Endothelial cell (in vitro differentiated cells): Measurements from ENCODE around the gene ZNF460. TPM values are rescaled to one million over a fixed set of nuclear protein-coding genes. Genes with fewer than 3 reads are reported as not detected.
"Not testable (repeated sequence)": the region's sequence is repeated elsewhere in the genome, so short reads cannot be mapped to it uniquely, and the experiment has no call there.

Experiments
- DNase-seq: peaks from one replicate; pipeline ENCODE4 v3.0.0; 2021; ENCODE audit warnings: low spot score
- H3K27ac Mint-ChIP-seq: one replicate; pipeline ENCODE4 v1.8.0; 2021; ENCODE audit warnings: mixed read lengths, inconsistent platforms; ENCODE audit not compliant: unreplicated experiment
- H3K27me3 Mint-ChIP-seq: one replicate; pipeline ENCODE4 v1.8.0; 2021; ENCODE audit warnings: mild to moderate bottlenecking, moderate library complexity, mixed read lengths, inconsistent platforms; ENCODE audit not compliant: unreplicated experiment
- H3K36me3 Mint-ChIP-seq: one replicate; pipeline ENCODE4 v1.8.0; 2021; ENCODE audit warnings: mild to moderate bottlenecking, low read depth, mixed read lengths, inconsistent platforms; ENCODE audit not compliant: unreplicated experiment
- H3K4me1 Mint-ChIP-seq: one replicate; pipeline ENCODE4 v1.8.0; 2021; ENCODE audit warnings: mild to moderate bottlenecking, mixed read lengths, inconsistent platforms; ENCODE audit not compliant: unreplicated experiment
- H3K4me3 Mint-ChIP-seq: one replicate; pipeline ENCODE4 v1.8.0; 2021; ENCODE audit warnings: mild to moderate bottlenecking, mixed read lengths, inconsistent platforms; ENCODE audit not compliant: unreplicated experiment
- H3K9me3 Mint-ChIP-seq: one replicate; pipeline ENCODE4 v1.8.0; 2021; ENCODE audit warnings: mixed read lengths, inconsistent platforms; ENCODE audit not compliant: unreplicated experiment
- total RNA-seq: library from RNA; stranded (reverse); fragmentation: NEBNext Ultra II Directional; extraction: Animal tissue kit (Norgen Biotek cat#: 25700); gene quantifications from one replicate; pipeline ENCODE4 v1.2.1, GENCODE V29; 2021; ENCODE audit not compliant: unreplicated experiment
- TF ChIP-seq, protein P1 (sequence below): fragments of 200-600 bp; sonication (generic); IDR thresholded peaks from one replicate; pipeline ENCODE4 v1.5.0; 2021; ENCODE audit warnings: antibody characterized with exemption; ENCODE audit not compliant: unreplicated experiment

ZNF460 gene
- total RNA-seq, 1 donor from 2014 or later: 51.2 TPM

DNA sequence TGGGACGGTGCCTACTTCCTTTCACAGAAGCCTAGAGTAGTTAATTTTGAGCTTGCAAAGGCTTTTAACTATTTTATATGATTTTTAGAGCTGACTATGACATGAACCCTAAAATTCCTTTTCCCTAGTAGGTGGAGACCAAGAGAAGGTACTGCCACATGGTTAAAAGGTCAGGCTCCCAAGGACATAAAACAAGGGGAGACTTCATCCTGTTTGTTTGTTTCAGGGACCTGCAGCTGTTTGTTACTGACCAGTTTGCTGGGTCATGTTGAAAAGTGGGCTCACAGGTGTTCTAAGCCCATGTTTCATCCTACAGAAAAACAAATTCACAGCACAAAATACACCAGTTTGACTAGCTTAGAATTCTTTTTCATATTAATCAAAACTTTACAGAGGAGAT lies 3.9 kb upstream of the ZNF460 start:
- Mint-ChIP-seq H3K9me3 (no peaks in the 10 kb centered on the region), H3K4me1 (peaks cover 6% of the 10 kb centered on the region), H3K36me3 (peaks cover 6% of the 10 kb centered on the region), H3K27ac (no peak overlapping the region), H3K27me3 (peaks cover 9% of the 10 kb centered on the region), H3K4me3 (no peak overlapping the region)
- TF ChIP-seq, protein P1, sequence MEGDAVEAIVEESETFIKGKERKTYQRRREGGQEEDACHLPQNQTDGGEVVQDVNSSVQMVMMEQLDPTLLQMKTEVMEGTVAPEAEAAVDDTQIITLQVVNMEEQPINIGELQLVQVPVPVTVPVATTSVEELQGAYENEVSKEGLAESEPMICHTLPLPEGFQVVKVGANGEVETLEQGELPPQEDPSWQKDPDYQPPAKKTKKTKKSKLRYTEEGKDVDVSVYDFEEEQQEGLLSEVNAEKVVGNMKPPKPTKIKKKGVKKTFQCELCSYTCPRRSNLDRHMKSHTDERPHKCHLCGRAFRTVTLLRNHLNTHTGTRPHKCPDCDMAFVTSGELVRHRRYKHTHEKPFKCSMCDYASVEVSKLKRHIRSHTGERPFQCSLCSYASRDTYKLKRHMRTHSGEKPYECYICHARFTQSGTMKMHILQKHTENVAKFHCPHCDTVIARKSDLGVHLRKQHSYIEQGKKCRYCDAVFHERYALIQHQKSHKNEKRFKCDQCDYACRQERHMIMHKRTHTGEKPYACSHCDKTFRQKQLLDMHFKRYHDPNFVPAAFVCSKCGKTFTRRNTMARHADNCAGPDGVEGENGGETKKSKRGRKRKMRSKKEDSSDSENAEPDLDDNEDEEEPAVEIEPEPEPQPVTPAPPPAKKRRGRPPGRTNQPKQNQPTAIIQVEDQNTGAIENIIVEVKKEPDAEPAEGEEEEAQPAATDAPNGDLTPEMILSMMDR: no peak
- no peak for DNase-seq

DNA sequence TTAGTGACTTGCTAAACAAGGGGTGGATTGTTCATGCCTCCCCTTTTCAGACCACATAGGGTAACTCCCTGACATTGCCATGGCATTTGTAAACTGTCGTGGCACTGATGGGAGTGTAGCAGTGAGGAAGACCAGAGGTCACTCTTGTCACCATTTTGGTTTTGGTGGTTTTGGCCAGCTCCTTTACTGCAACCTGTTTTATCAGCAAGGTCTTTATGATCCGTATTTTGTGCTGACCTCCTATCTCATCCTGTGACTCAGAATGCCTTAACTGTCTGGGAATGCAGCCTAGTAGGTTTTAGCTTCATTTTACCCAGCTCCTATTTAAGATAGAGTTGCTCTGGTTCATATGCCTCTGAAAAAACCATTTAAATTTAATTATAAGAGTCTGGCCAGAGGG lies 1.8 kb upstream of the ZNF460 start:
- Mint-ChIP-seq H3K36me3 (peaks cover 14% of the 10 kb centered on the region), H3K4me1 (peaks cover 13% of the 10 kb centered on the region)
- H3K4me3 Mint-ChIP-seq, H3K9me3 Mint-ChIP-seq, H3K27me3 Mint-ChIP-seq, DNase-seq, H3K27ac Mint-ChIP-seq: not testable (repeated sequence)

DNA sequence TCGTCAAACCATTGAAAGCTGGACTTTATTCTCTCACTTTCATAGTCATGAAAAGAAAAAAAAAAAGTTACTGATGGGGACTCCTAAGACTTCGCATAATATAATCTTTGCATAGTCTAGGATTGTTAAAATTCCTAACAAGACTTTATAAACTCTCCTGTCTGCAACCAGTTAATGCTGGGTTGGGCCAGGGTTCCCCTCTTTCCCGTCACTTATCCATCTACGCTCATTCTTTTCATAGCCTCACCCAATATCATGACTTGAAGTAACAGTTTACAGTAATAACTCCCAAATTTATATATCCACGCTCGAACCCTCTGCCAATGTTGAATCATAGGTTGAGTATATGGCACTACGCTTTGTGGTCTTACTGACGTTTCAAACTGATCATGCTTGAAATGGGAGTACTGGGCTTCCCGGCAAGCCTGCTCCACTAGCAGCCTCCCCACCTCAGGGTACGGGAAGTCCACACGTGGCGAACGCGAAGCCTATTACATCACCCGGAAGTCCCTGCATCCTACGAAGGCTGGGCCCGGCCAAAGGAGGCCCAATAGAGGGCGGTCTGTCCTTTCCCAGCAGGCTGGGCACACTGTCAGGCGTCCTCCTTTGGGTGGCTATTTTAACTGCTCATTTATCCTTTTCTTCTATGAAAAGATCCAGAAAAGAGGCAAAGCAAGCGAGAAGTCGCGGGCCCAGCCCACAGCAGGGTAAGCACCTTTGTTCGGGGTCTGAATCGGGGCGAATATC lies 694 bp upstream of the ZNF460 start:
- H3K4me1 Mint-ChIP-seq: peaks cover 13% of the 10 kb centered on the region
- peaks cover 11% of the 10 kb centered on the region for H3K27me3 Mint-ChIP-seq
- peaks cover 14% of the 10 kb centered on the region for H3K36me3 Mint-ChIP-seq
- TF ChIP-seq, protein P1: no peak
- peak overlapping the region; percentile 38 for H3K4me3 Mint-ChIP-seq
- H3K9me3 Mint-ChIP-seq: no peaks in the 10 kb centered on the region
- peak; percentile 82 for DNase-seq
- no peak overlapping the region for H3K27ac Mint-ChIP-seq

DNA sequence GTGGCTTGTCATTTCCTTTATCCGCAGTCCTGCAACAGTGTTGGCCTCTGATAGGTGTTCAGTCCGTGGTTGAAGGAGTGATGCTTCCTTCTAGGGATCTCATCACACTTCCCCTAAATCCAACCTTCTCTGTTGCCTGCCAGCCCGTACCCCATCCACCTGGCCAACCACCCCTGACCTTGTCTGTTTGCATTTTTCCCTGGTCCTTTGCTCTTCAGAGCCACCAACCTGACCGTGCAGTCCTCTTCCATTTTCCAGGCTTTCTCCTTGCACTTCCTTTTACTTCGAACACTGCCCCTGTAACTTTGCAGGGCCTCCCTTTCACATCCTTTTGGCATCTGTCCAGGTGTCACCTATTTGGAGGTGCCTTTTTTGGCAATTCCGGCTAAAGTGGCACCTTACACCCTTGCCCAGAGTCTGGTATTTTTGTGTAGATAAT lies 696 bp downstream of the ZNF460 start:
- Mint-ChIP-seq H3K4me3 (no peak overlapping the region), H3K27me3 (peaks cover 11% of the 10 kb centered on the region), H3K36me3 (peaks cover 25% of the 10 kb centered on the region), H3K27ac (peak overlapping the region; percentile 98), H3K4me1 (peaks cover 13% of the 10 kb centered on the region), H3K9me3 (no peaks in the 10 kb centered on the region)
- TF ChIP-seq, protein P1: no peak
- DNase-seq: peak; percentile 4

DNA sequence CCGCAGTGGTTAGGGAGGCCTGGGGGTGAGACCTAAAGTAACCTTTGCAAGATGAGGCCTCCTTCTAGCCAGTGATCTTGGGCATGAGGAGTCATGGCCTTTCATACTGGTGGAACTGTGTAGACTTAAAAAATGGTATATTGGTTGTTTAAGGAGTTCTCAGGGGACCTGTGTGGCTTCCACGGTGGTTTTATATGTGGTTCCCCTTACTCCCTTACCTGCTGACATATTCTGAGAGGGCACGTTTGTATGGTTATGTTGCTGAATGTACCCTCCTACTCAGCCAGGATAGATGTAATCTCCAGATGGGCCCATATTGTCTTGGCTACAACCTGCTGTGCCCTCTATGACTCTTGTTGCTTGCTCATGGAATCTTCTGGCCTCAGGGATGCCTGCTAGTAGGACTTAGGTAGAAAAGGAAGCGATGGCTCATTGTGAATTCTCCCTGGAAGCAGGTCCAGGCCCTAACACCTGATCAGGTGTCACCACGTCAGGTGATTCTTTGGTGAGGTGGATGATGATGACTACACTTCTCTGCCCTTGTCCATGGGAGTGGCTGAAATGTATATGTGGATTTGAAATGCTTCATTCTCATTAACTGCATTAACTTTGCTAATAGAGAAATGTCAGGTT lies 1.8 kb downstream of the ZNF460 start:
- Mint-ChIP-seq H3K4me3 (peak overlapping the region; percentile 79), H3K9me3 (no peaks in the 10 kb centered on the region), H3K27ac (peak overlapping the region; percentile 67), H3K36me3 (peaks cover 33% of the 10 kb centered on the region), H3K27me3 (peaks cover 10% of the 10 kb centered on the region), H3K4me1 (peaks cover 13% of the 10 kb centered on the region)
- TF ChIP-seq, protein P1: no peak
- no peak for DNase-seq
